Lung (tissue), 12 donors: ENCODE measurements around the gene NAALADL2. TPM values are rescaled to one million over a fixed set of nuclear protein-coding genes. Genes with fewer than 3 reads are reported as not detected.
A peak's percentile ranks its signal among the peaks of the same experiment; 100 is the strongest.

ENCODE experiments used
- ATAC-seq: fragments of 200-7000 bp; cut with Tn5 transposase; one replicate; pipeline ENCODE4 v1.9.1; 2020; ENCODE audit warnings: moderate number of reproducible peaks; ENCODE audit not compliant: insufficient read depth, low FRiP score
- DNase-seq, 3 donors: peaks; one replicate each; pipeline ENCODE4 v3.0.0-alpha.2; 2013 to 2017
- H3K27ac ChIP-seq, 2 donors: one replicate each; pipeline ENCODE4 v1.5.1; 2013; ENCODE audit warnings: mild to moderate bottlenecking in 2 of 2, moderate library complexity in 2 of 2, control low read depth in 1 of 2, inconsistent platforms in 1 of 2, low read depth in 1 of 2, low read length in 1 of 2
- H3K27me3 ChIP-seq, 3 donors: one replicate each; pipeline ENCODE4 v1.5.1; 2013; ENCODE audit warnings: low read length in 2 of 3; ENCODE audit not compliant: control insufficient read depth in 3 of 3, insufficient read depth in 3 of 3
- H3K36me3 ChIP-seq, 4 donors: one replicate each; pipeline ENCODE4 v1.5.1; 2013; ENCODE audit warnings: low read length in 4 of 4, mild to moderate bottlenecking in 1 of 4, moderate library complexity in 1 of 4; ENCODE audit not compliant: control insufficient read depth in 4 of 4, insufficient read depth in 4 of 4
- H3K4me1 ChIP-seq, 5 donors: one replicate each; pipeline ENCODE4 v1.5.1; 2013; ENCODE audit warnings: low read length in 5 of 5, mild to moderate bottlenecking in 2 of 5, moderate library complexity in 1 of 5; ENCODE audit not compliant: control insufficient read depth in 5 of 5, insufficient read depth in 5 of 5
- H3K4me3 ChIP-seq: one replicate; pipeline ENCODE4 v1.5.1; 2013; ENCODE audit warnings: mild to moderate bottlenecking, control low read depth, moderate library complexity
- H3K9ac ChIP-seq, 2 donors: one replicate each; pipeline ENCODE4 v1.5.1; 2013; ENCODE audit warnings: low read length in 2 of 2, control low read depth in 1 of 2; ENCODE audit not compliant: insufficient read depth in 1 of 2
- H3K9me3 ChIP-seq, 4 donors: one replicate each; pipeline ENCODE4 v1.5.1; 2013; ENCODE audit warnings: low read length in 3 of 4, mild to moderate bottlenecking in 1 of 4, moderate library complexity in 1 of 4; ENCODE audit not compliant: control insufficient read depth in 4 of 4, insufficient read depth in 3 of 4
- WGBS, 2 donors: extraction: QIAGEN DNeasy Blood & Tissue Kit; methylation state at CpG; one replicate each; pipeline ENCODE4 v1.1.7; 2013; 5-methylcytosine and 5-hydroxymethylcytosine counted together
- polyA plus RNA-seq, 2 donors: library from polyadenylated mRNA; stranded (reverse); fragments of 200-250 nt; gene quantifications; one replicate each; pipeline ENCODE4 v1.2.1, GENCODE V29; 2013
- total RNA-seq, 2 donors: library from RNA; depleted of rRNA in 1 of 2; stranded (reverse); fragments of >200 nt in 1 of 2; gene quantifications; one replicate each; pipeline ENCODE4 v1.2.1, GENCODE V29; 2014 to 2021
- TF ChIP-seq, protein P1 (sequence below): IDR thresholded peaks from 2 replicates; pipeline ENCODE4 v1.5.1; 2012; ENCODE audit warnings: mild to moderate bottlenecking; ENCODE audit errors: control extremely low read depth, extremely low read depth
- donor health status: control.
- donor health status: control.
- donor health status: Bipolar disorder and iron deficiency.
- donor health status: healthy.
- donor health status: DM: yes; HTN: yes; CAD: no.

Gene NAALADL2
- total and polyA plus RNA-seq, 4 donors, result 0.49 to 46.7 (median 4.7) TPM

GRCh38 chr3:175093748-175094147, 234.6 kb downstream of the NAALADL2 start:
- WGBS, 2 donors, result 79 to 86% methylated on average over 3 of the region's 3 CpGs
- TF ChIP-seq, protein P1, sequence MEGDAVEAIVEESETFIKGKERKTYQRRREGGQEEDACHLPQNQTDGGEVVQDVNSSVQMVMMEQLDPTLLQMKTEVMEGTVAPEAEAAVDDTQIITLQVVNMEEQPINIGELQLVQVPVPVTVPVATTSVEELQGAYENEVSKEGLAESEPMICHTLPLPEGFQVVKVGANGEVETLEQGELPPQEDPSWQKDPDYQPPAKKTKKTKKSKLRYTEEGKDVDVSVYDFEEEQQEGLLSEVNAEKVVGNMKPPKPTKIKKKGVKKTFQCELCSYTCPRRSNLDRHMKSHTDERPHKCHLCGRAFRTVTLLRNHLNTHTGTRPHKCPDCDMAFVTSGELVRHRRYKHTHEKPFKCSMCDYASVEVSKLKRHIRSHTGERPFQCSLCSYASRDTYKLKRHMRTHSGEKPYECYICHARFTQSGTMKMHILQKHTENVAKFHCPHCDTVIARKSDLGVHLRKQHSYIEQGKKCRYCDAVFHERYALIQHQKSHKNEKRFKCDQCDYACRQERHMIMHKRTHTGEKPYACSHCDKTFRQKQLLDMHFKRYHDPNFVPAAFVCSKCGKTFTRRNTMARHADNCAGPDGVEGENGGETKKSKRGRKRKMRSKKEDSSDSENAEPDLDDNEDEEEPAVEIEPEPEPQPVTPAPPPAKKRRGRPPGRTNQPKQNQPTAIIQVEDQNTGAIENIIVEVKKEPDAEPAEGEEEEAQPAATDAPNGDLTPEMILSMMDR, result no peak

DNA sequence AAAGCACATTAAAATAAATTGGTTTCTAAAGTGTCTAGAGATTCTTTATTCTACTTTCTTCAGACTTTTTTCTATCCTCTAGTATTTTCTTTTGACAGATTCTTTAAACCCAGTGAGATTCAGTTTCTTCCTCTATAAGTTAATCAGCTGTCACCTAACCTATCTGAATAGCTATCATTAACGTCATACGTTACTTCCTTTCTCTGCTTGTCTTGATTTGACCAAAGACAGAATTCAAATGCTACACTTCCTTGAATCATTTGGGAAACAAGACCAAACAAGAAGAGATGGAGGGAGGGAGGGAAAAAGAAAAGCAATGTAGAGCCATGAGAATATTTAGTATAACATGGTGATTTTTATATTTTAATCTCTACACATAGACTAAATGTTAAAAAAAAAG, 235.2 kb downstream of the NAALADL2 start:
- no peak for ATAC-seq
- Histone ChIP-seq H3K27ac (no peak overlapping the region), H3K4me1 (peaks cover 0 to 19% (median 0%) of the 10 kb centered on the region in 5 donors), H3K27me3 (no peaks in the 10 kb centered on the region), H3K9me3 (no peaks in the 10 kb centered on the region), H3K9ac (no peak overlapping the region), H3K4me3 (no peak overlapping the region), H3K36me3 (no peaks in the 10 kb centered on the region)
- DNase-seq, result no peak
- WGBS, 2 donors, result 72 to 78% methylated on average over 2 of the region's 2 CpGs
- TF ChIP-seq, protein P1, result no peak

More at GRCh38 chr3:175093748-175094147, 234.6 kb downstream of the NAALADL2 start:
- no peak for ATAC-seq
- Histone ChIP-seq H3K4me1 (peaks cover 0 to 19% (median 0%) of the 10 kb centered on the region in 5 donors), H3K36me3 (no peaks in the 10 kb centered on the region), H3K4me3 (no peak overlapping the region), H3K9me3 (no peaks in the 10 kb centered on the region), H3K27ac (no peak overlapping the region), H3K27me3 (no peaks in the 10 kb centered on the region), H3K9ac (no peak overlapping the region)
- DNase-seq, result no peak

- H3K4me1 ChIP-seq, result peaks cover 0 to 13% (median 0%) of the 10 kb centered on the region in 5 donors
- H3K9ac ChIP-seq, result no peak overlapping the region
- no peaks in the 10 kb centered on the region for H3K36me3 ChIP-seq
- ATAC-seq (no peak), DNase-seq (peak in 2 of 3 donors; percentile 55 to 61)
- no peak overlapping the region for H3K4me3 ChIP-seq
- WGBS, 2 donors, result 83 to 94% methylated on average over 1 of the region's 1 CpG
- no peaks in the 10 kb centered on the region for H3K27me3 ChIP-seq
- TF ChIP-seq, protein P1, result no peak
- H3K27ac ChIP-seq, result no peak overlapping the region
- H3K9me3 ChIP-seq, result no peaks in the 10 kb centered on the region
Observed at GRCh38 chr3:175098644-175099043, 239.5 kb downstream of the NAALADL2 start.

- TF ChIP-seq, protein P1, result no peak
- DNase-seq, result no peak
- Histone ChIP-seq H3K27ac (no peak overlapping the region), H3K4me3 (no peak overlapping the region), H3K4me1 (no peaks in the 10 kb centered on the region), H3K9me3 (no peaks in the 10 kb centered on the region), H3K27me3 (no peaks in the 10 kb centered on the region), H3K9ac (no peak overlapping the region), H3K36me3 (no peaks in the 10 kb centered on the region)
- 49 to 64% methylated on average over 1 of the region's 1 CpG for WGBS, 2 donors
- no peak for ATAC-seq
Observed at GRCh38 chr3:175102161-175102560, 243.0 kb downstream of the NAALADL2 start.
